H9 (cell line): Measurements from ENCODE around the gene ASB4. TPM values are rescaled to one million over a fixed set of nuclear protein-coding genes. Genes with fewer than 3 reads are reported as not detected.

ENCODE experiments used
- DNase-seq: peaks from one replicate; pipeline ENCODE4 v3.0.0-alpha.2; 2017
- H2AFZ ChIP-seq: one replicate; pipeline ENCODE4 v1.6.1; 2013; ENCODE audit warnings: mild to moderate bottlenecking, low read length, control low read depth, moderate library complexity
- H2AK5ac ChIP-seq: 2 replicates; pipeline ENCODE4 v1.6.1; 2013; ENCODE audit warnings: low read length, control low read depth, mixed read lengths; ENCODE audit not compliant: insufficient read length
- H2BK120ac ChIP-seq: one replicate; pipeline ENCODE4 v1.6.1; 2013; ENCODE audit warnings: low read depth, mild to moderate bottlenecking, low read length, control low read depth, inconsistent platforms; ENCODE audit not compliant: poor library complexity, severe bottlenecking
- H2BK12ac ChIP-seq: 2 replicates; pipeline ENCODE4 v1.6.1; 2013; ENCODE audit warnings: low read length, control low read depth, mixed read lengths, low read depth; ENCODE audit not compliant: insufficient read length
- H2BK15ac ChIP-seq: 2 replicates; pipeline ENCODE4 v1.6.1; 2013; ENCODE audit warnings: low read depth, low read length, control low read depth
- H2BK20ac ChIP-seq: one replicate; pipeline ENCODE4 v1.6.1; 2013; ENCODE audit warnings: low read depth, mild to moderate bottlenecking, low read length, control low read depth, inconsistent platforms; ENCODE audit not compliant: poor library complexity, severe bottlenecking
- H2BK5ac ChIP-seq: 2 replicates; pipeline ENCODE4 v1.6.1; 2013; ENCODE audit warnings: low read length, control low read depth, mixed read lengths; ENCODE audit not compliant: insufficient read length
- H3K14ac ChIP-seq: 2 replicates; pipeline ENCODE4 v1.6.1; 2013; ENCODE audit warnings: low read length, control low read depth; ENCODE audit not compliant: insufficient read depth
- H3K18ac ChIP-seq: 2 replicates; pipeline ENCODE4 v1.6.1; 2013; ENCODE audit warnings: low read depth, mild to moderate bottlenecking, mixed read lengths, low read length, control low read depth; ENCODE audit not compliant: insufficient read length
- H3K23ac ChIP-seq: 2 replicates; pipeline ENCODE4 v1.6.1; 2013; ENCODE audit warnings: low read length, control low read depth, mixed read lengths, low read depth; ENCODE audit not compliant: insufficient read length
- H3K23me2 ChIP-seq: 2 replicates; pipeline ENCODE4 v1.6.1; 2013; ENCODE audit warnings: low read depth, mild to moderate bottlenecking, mixed read lengths, low read length, control low read depth; ENCODE audit not compliant: insufficient read length, poor library complexity, severe bottlenecking
- H3K27ac ChIP-seq: 2 replicates; pipeline ENCODE4 v1.5.1; 2013; ENCODE audit warnings: low read length, control low read depth, mixed read lengths, low read depth; ENCODE audit not compliant: insufficient read length
- H3K27me3 ChIP-seq: 2 replicates; pipeline ENCODE4 v1.6.1; 2013; ENCODE audit warnings: low read length, control low read depth, inconsistent platforms; ENCODE audit not compliant: insufficient read depth
- H3K4ac ChIP-seq: 2 replicates; pipeline ENCODE4 v1.6.1; 2013; ENCODE audit warnings: low read depth, mild to moderate bottlenecking, control low read depth, inconsistent platforms, low read length, moderate library complexity
- H3K4me1 ChIP-seq: 2 replicates; pipeline ENCODE4 v1.6.1; 2013; ENCODE audit warnings: low read length, control low read depth, inconsistent platforms; ENCODE audit not compliant: insufficient read depth
- H3K4me2 ChIP-seq: 2 replicates; pipeline ENCODE4 v1.6.1; 2013; ENCODE audit warnings: low read length, control low read depth, mixed read lengths; ENCODE audit not compliant: insufficient read length, insufficient read depth
- H3K56ac ChIP-seq: 2 replicates; pipeline ENCODE4 v1.6.1; 2013; ENCODE audit warnings: low read depth, mild to moderate bottlenecking, mixed read lengths, low read length, control low read depth; ENCODE audit not compliant: insufficient read length
- H3K79me1 ChIP-seq: 2 replicates; pipeline ENCODE4 v1.6.1; 2013; ENCODE audit warnings: low read depth, mild to moderate bottlenecking, moderate library complexity, low read length, control low read depth, inconsistent platforms; ENCODE audit not compliant: insufficient read depth, poor library complexity, severe bottlenecking
- H3K79me2 ChIP-seq: 2 replicates; pipeline ENCODE4 v1.6.1; 2013; ENCODE audit warnings: low read length, control low read depth, inconsistent platforms; ENCODE audit not compliant: insufficient read depth
- H3K9ac ChIP-seq: 2 replicates; pipeline ENCODE4 v1.6.1; 2013; ENCODE audit warnings: low read length, control low read depth, mixed read lengths; ENCODE audit not compliant: insufficient read length; ENCODE audit errors: extremely low read depth
- H3K9me3 ChIP-seq: one replicate; pipeline ENCODE4 v1.6.1; 2013; ENCODE audit warnings: low read depth, low read length, inconsistent platforms; ENCODE audit not compliant: control insufficient read depth
- H3T11ph ChIP-seq: one replicate; pipeline ENCODE4 v1.6.1; 2013; ENCODE audit warnings: mild to moderate bottlenecking, low read length, control low read depth, inconsistent platforms
- H4K20me1 ChIP-seq: one replicate; pipeline ENCODE4 v1.6.1; 2013; ENCODE audit not compliant: control insufficient read depth, insufficient read length, insufficient read depth
- H4K5ac ChIP-seq: 2 replicates; pipeline ENCODE4 v1.6.1; 2013; ENCODE audit warnings: low read depth, mild to moderate bottlenecking, mixed read lengths, low read length, control low read depth; ENCODE audit not compliant: insufficient read length
- H4K8ac ChIP-seq: replicated peaks from 2 replicates; pipeline ENCODE4 v1.6.1; 2013; ENCODE audit warnings: low read length, control low read depth, mixed read lengths, low read depth; ENCODE audit not compliant: insufficient read length
- H4K91ac ChIP-seq: 2 replicates; pipeline ENCODE4 v1.6.1; 2013; ENCODE audit warnings: low read depth, mild to moderate bottlenecking, moderate library complexity, mixed read lengths, low read length, control low read depth; ENCODE audit not compliant: insufficient read length
- H3K27ac Mint-ChIP-seq, 3 experiments: 2 replicates in 2 of 3; 3 replicates in 1 of 3; pipeline ENCODE4 v1.8.0; 2020 to 2021; ENCODE audit warnings: mixed read lengths in 3 of 3, mild to moderate bottlenecking in 1 of 3, moderate library complexity in 1 of 3
- H3K27me3 Mint-ChIP-seq: 2 replicates; pipeline ENCODE4 v1.8.0; 2021; ENCODE audit warnings: low read depth, mild to moderate bottlenecking, moderate library complexity, mixed read lengths
- H3K36me3 Mint-ChIP-seq, 3 experiments: 2 replicates in 2 of 3; 3 replicates in 1 of 3; pipeline ENCODE4 v1.8.0; 2020 to 2021; ENCODE audit warnings: low read depth in 3 of 3, mixed read lengths in 3 of 3; ENCODE audit not compliant: insufficient read depth in 1 of 3
- H3K4me1 Mint-ChIP-seq, 2 experiments: 2 replicates each; pipeline ENCODE4 v1.8.0; 2020; ENCODE audit warnings: mixed read lengths in 2 of 2
- H3K4me3 Mint-ChIP-seq, 2 experiments: 2 replicates in 1 of 2; 3 replicates in 1 of 2; pipeline ENCODE4 v1.8.0; 2020 to 2021; ENCODE audit warnings: mild to moderate bottlenecking in 2 of 2, mixed read lengths in 2 of 2, moderate library complexity in 1 of 2
- H3K9me3 Mint-ChIP-seq, 2 experiments: 2 replicates in 1 of 2; 3 replicates in 1 of 2; pipeline ENCODE4 v1.8.0; 2020; ENCODE audit warnings: mild to moderate bottlenecking in 2 of 2, mixed read lengths in 2 of 2, moderate library complexity in 1 of 2
- WGBS: extraction: QIAGEN DNeasy Blood & Tissue Kit; methylation state at CpG from one replicate; pipeline ENCODE4 v1.1.7; 2013; ENCODE audit warnings: missing lambda C conversion rate, low lambda C conversion rate, mixed read lengths; ENCODE audit not compliant: insufficient read length; ENCODE audit errors: extremely low coverage; 5-methylcytosine and 5-hydroxymethylcytosine counted together
- total RNA-seq: library from RNA; stranded (reverse); gene quantifications from 2 replicates; pipeline ENCODE4 v1.2.1, GENCODE V29; 2021
- TF ChIP-seq, protein P1 (sequence below): fragments of 200-600 bp; sonication (generic); conservative IDR thresholded peaks from 3 replicates; pipeline ENCODE4 v1.8.0; 2021; ENCODE audit warnings: antibody characterized with exemption, mild to moderate bottlenecking

Gene ASB4
- total RNA-seq, 1 experiment from 2014 or later = not detected

DNA sequence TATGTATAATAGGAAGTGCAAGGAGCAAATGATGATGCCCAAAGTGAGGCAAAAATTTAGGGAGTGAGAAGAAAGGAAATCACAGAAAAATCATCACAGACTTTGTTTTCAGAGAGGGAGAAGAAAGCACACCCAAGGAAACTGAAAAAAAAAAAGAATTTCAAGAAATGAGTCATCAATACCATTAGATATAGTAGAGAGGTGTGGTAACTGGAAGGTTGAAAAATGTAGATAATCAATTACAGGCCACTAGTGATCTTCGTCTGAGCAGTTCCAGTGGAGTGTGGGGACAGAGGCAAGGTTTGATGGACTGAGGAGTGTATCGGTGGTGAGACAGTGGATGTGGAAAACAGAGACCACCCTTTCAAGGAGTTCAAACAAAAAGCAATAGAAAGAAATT, 31.7 kb downstream of the ASB4 start:
- TF ChIP-seq, protein P1, sequence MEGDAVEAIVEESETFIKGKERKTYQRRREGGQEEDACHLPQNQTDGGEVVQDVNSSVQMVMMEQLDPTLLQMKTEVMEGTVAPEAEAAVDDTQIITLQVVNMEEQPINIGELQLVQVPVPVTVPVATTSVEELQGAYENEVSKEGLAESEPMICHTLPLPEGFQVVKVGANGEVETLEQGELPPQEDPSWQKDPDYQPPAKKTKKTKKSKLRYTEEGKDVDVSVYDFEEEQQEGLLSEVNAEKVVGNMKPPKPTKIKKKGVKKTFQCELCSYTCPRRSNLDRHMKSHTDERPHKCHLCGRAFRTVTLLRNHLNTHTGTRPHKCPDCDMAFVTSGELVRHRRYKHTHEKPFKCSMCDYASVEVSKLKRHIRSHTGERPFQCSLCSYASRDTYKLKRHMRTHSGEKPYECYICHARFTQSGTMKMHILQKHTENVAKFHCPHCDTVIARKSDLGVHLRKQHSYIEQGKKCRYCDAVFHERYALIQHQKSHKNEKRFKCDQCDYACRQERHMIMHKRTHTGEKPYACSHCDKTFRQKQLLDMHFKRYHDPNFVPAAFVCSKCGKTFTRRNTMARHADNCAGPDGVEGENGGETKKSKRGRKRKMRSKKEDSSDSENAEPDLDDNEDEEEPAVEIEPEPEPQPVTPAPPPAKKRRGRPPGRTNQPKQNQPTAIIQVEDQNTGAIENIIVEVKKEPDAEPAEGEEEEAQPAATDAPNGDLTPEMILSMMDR = no peak
- WGBS = no CpG with 5 or more reads among the region's 2 CpGs

More for the DNA sequence above, 31.7 kb downstream of the ASB4 start:
- Histone ChIP-seq H2BK120ac (no peak overlapping the region), H2BK12ac (no peak overlapping the region), H3K23ac (no peak overlapping the region), H3K4ac (no peak overlapping the region), H3K9me3 (no peaks in the 10 kb centered on the region), H3K14ac (no peak overlapping the region), H4K8ac (no peak overlapping the region), H3K27ac (no peak overlapping the region), H2AK5ac (no peak overlapping the region), H3K18ac (no peak overlapping the region), H4K20me1 (no peaks in the 10 kb centered on the region), H4K5ac (no peak overlapping the region), H2BK5ac (no peak overlapping the region), H3K27me3 (no peaks in the 10 kb centered on the region), H3K79me2 (no peaks in the 10 kb centered on the region), H2AFZ (no peak overlapping the region), H3K9ac (no peak overlapping the region), H4K91ac (no peak overlapping the region), H3K23me2 (no peaks in the 10 kb centered on the region), H3K79me1 (no peaks in the 10 kb centered on the region), H3T11ph (no peak overlapping the region), H3K56ac (no peak overlapping the region), H2BK20ac (no peak overlapping the region), H3K4me2 (no peak overlapping the region), H3K4me1 (no peaks in the 10 kb centered on the region), H2BK15ac (no peak overlapping the region)
- no peaks in the 10 kb centered on the region for H3K36me3 Mint-ChIP-seq
- H3K27me3 Mint-ChIP-seq = peaks cover 11% of the 10 kb centered on the region
- H3K27ac Mint-ChIP-seq = no peak overlapping the region
- no peaks in the 10 kb centered on the region for H3K9me3 Mint-ChIP-seq
- no peak overlapping the region for H3K4me3 Mint-ChIP-seq
- no peaks in the 10 kb centered on the region for H3K4me1 Mint-ChIP-seq
- DNase-seq = no peak
